HCT116 (cell line): ENCODE data around the gene TIPIN. TPM values are rescaled to one million over a fixed set of nuclear protein-coding genes. Genes with fewer than 3 reads are reported as not detected.

ENCODE experiments used
- ATAC-seq: fragments of 200-7000 bp; cut with Tn5 transposase; 2 replicates; pipeline ENCODE4 v1.9.1; 2020; ENCODE audit warnings: mild to moderate bottlenecking, moderate library complexity
- BruUV-seq: library from RNA; stranded (reverse); fragments of 400-500 nt; replicated peaks from 2 replicates; lab custom pipeline; 2021; lab: Mats Ljungman, UMichigan
- CTCF ChIA-PET: fragments of 300-600 bp; sonication (Branson Sonifier 250); formaldehyde crosslinking; loops from one replicate; lab custom pipeline; 2021; ENCODE audit warnings: antibody characterized with exemption; lab: Charles Lee
- POLR2A ChIA-PET: fragments of 300-600, 350-600 bp; sonication (Branson Sonifier 250); formaldehyde crosslinking; loops from one replicate; lab custom pipeline; 2021; ENCODE audit warnings: antibody characterized with exemption; lab: Charles Lee
- RAD21 ChIA-PET, 2 experiments: fragments of 300-600 bp; sonication (Branson Sonifier 250); formaldehyde crosslinking; loops; one replicate each; lab custom pipeline; 2023; ENCODE audit warnings: low total read pairs in 2 of 2; ENCODE audit not compliant: uncharacterized antibody in 2 of 2, unreplicated experiment in 2 of 2, low non-redundant PET in 1 of 2; lab: Charles Lee
- DNase-seq: peaks from one replicate; pipeline ENCODE4 v3.0.0-alpha.2; 2010; ENCODE audit warnings: low read depth, low spot score
- H2AFZ ChIP-seq: fragments of 200-600 bp; shearing (Covaris generic), sonication (generic); 2 replicates; pipeline ENCODE4 v1.6.1; 2017; ENCODE audit warnings: low read depth, mixed run types, mixed read lengths, antibody characterized with exemption, low read length; ENCODE audit not compliant: poor library complexity, severe bottlenecking
- H3K27ac ChIP-seq: 2 replicates; pipeline ENCODE4 v1.5.1; 2012; ENCODE audit warnings: low read depth, low read length
- H3K27me3 ChIP-seq: fragments of 200-600 bp; sonication (generic); 2 replicates; pipeline ENCODE4 v1.6.1; 2016; ENCODE audit warnings: mixed run types, low read length, mixed read lengths; ENCODE audit not compliant: insufficient read depth
- H3K36me3 ChIP-seq, 2 experiments: fragments of 200-500 bp in 1 of 2; fragments of 200-600 bp in 1 of 2; sonication (Bioruptor generic) in 1 of 2; sonication (generic) in 1 of 2; 2 replicates each; pipeline versions ENCODE4 v1.5.1 to v1.6.1; 2014 to 2016; ENCODE audit warnings: low read length in 2 of 2, inconsistent platforms in 1 of 2, mixed read lengths in 1 of 2, mixed run types in 1 of 2; ENCODE audit not compliant: insufficient read depth in 2 of 2, control insufficient read depth in 1 of 2
- H3K4me1 ChIP-seq, 2 experiments: fragments of 200-600 bp in 1 of 2; sonication (generic) in 1 of 2; 2 replicates each; pipeline versions ENCODE4 v1.5.1 to v1.6.1; 2012 to 2017; ENCODE audit warnings: low read length in 2 of 2, inconsistent platforms in 1 of 2, mild to moderate bottlenecking in 1 of 2, mixed read lengths in 1 of 2, mixed run types in 1 of 2, moderate library complexity in 1 of 2; ENCODE audit not compliant: insufficient read depth in 2 of 2, control insufficient read depth in 1 of 2
- H3K4me2 ChIP-seq: fragments of 200-600 bp; sonication (generic); 2 replicates; pipeline ENCODE4 v1.6.1; 2017; ENCODE audit warnings: mixed run types, low read length, mixed read lengths
- H3K4me3 ChIP-seq, 2 experiments: fragments of 200-600 bp in 1 of 2; sonication (generic) in 1 of 2; replicated peaks in 1 of 2; 2 replicates each; pipeline ENCODE4 v1.5.1; 2011 to 2016; ENCODE audit warnings: low read length in 2 of 2, control low read depth in 1 of 2, low read depth in 1 of 2, mild to moderate bottlenecking in 1 of 2, mixed read lengths in 1 of 2, mixed run types in 1 of 2
- H3K79me2 ChIP-seq: fragments of 200-600 bp; sonication (generic); 2 replicates; pipeline ENCODE4 v1.6.1; 2017; ENCODE audit warnings: mild to moderate bottlenecking, mixed run types, low read length, moderate library complexity, mixed read lengths; ENCODE audit not compliant: insufficient read depth
- H3K9ac ChIP-seq: fragments of 200-600 bp; sonication (generic); 2 replicates; pipeline ENCODE4 v1.6.1; 2016; ENCODE audit warnings: low read length, mixed read lengths
- H3K9me2 ChIP-seq: fragments of 200-600 bp; sonication (generic), shearing (Covaris generic); 2 replicates; pipeline ENCODE4 v1.6.1; 2017; ENCODE audit warnings: mixed run types, mild to moderate bottlenecking, moderate library complexity; ENCODE audit not compliant: insufficient read depth
- H3K9me3 ChIP-seq, 2 experiments: fragments of 200-500 bp in 1 of 2; fragments of 200-600 bp in 1 of 2; sonication (Bioruptor generic) in 1 of 2; sonication (generic) in 1 of 2; 2 replicates each; pipeline ENCODE4 v1.6.1; 2014 to 2017; ENCODE audit warnings: low read length in 2 of 2, mixed read lengths in 2 of 2, inconsistent platforms in 1 of 2, low read depth in 1 of 2, mild to moderate bottlenecking in 1 of 2, mixed run types in 1 of 2, moderate library complexity in 1 of 2; ENCODE audit not compliant: control insufficient read depth in 1 of 2, insufficient read depth in 1 of 2
- H4K20me1 ChIP-seq: fragments of 200-600 bp; sonication (generic), shearing (Covaris generic); 2 replicates; pipeline ENCODE4 v1.6.1; 2017; ENCODE audit warnings: mixed run types, mild to moderate bottlenecking, moderate library complexity; ENCODE audit not compliant: insufficient read depth
- CBX3 ChIP-seq: IDR thresholded peaks from 2 replicates; pipeline ENCODE4 v1.6.1; 2012; ENCODE audit warnings: low read depth
- CEBPB ChIP-seq: IDR thresholded peaks from 2 replicates; pipeline ENCODE4 v1.6.1; 2012; ENCODE audit warnings: low read depth
- EGR1 ChIP-seq: IDR thresholded peaks from 2 replicates; pipeline ENCODE4 v1.6.1; 2012; ENCODE audit warnings: low read depth
- EZH2phosphoT487 ChIP-seq: fragments of 200-600 bp; IDR thresholded peaks from 2 replicates; pipeline ENCODE4 v1.6.1; 2018; ENCODE audit warnings: antibody characterized with exemption, borderline replicate concordance
- JUND ChIP-seq: IDR thresholded peaks from 2 replicates; pipeline ENCODE4 v1.6.1; 2012
- POLR2A ChIP-seq: IDR thresholded peaks from 2 replicates; pipeline ENCODE4 v1.7.0; 2011; ENCODE audit warnings: borderline replicate concordance; ENCODE audit not compliant: insufficient read depth, insufficient read length; ENCODE audit errors: extremely low read depth
- POLR2AphosphoS5 ChIP-seq: IDR thresholded peaks from 2 replicates; pipeline ENCODE4 v1.6.1; 2011; ENCODE audit warnings: mild to moderate bottlenecking, low read depth, low read length, moderate library complexity
- RAD21 ChIP-seq: IDR thresholded peaks from 2 replicates; pipeline ENCODE4 v1.6.1; 2012; ENCODE audit warnings: low read depth, mild to moderate bottlenecking
- SP1 ChIP-seq: IDR thresholded peaks from 2 replicates; pipeline ENCODE4 v1.6.1; 2012; ENCODE audit warnings: low read depth
- SRF ChIP-seq: IDR thresholded peaks from 2 replicates; pipeline ENCODE4 v1.6.1; 2012; ENCODE audit warnings: low read depth
- YY1 ChIP-seq: IDR thresholded peaks from 2 replicates; pipeline ENCODE4 v1.6.1; 2011; ENCODE audit warnings: low read length, low read depth, moderate library complexity, mild to moderate bottlenecking; ENCODE audit not compliant: insufficient replicate concordance; ENCODE audit errors: extremely low read depth
- intact Hi-C: fragments of 100-400 bp; cut with micrococcal nuclease; formaldehyde crosslinking; loops from 2 replicates; pipeline ENCODE4 v1.10.0; 2022
- total RNA-seq: library from RNA; stranded (reverse); gene quantifications from one replicate; pipeline ENCODE4 v1.2.1, GENCODE V29; 2021; ENCODE audit not compliant: unreplicated experiment
- TF ChIP-seq, protein P1 (sequence below): IDR thresholded peaks from 2 replicates; pipeline ENCODE4 v1.6.1; 2012
- TF ChIP-seq, protein P2 (sequence below), 3 experiments: fragments of 200-600 bp in 1 of 3; sonication (generic) in 1 of 3; IDR thresholded peaks in 2 of 3; conservative IDR thresholded peaks in 1 of 3; 2 replicates each; pipeline ENCODE4 v1.5.1; 2012 to 2017; ENCODE audit warnings: low read depth in 2 of 3, low read length in 2 of 3, antibody characterized with exemption in 1 of 3, borderline replicate concordance in 1 of 3, control low read depth in 1 of 3, mild to moderate bottlenecking in 1 of 3, mixed read lengths in 1 of 3, mixed run types in 1 of 3, moderate library complexity in 1 of 3; ENCODE audit not compliant: insufficient read depth in 1 of 3
- TF ChIP-seq, protein P3 (sequence below): IDR thresholded peaks from 2 replicates; pipeline ENCODE4 v1.6.1; 2011; ENCODE audit warnings: mild to moderate bottlenecking, low read length, moderate library complexity; ENCODE audit not compliant: insufficient replicate concordance; ENCODE audit errors: extremely low read depth
- TF ChIP-seq, protein P4 (sequence below): IDR thresholded peaks from 2 replicates; pipeline ENCODE4 v1.6.1; 2012

The TIPIN gene
- total RNA-seq, 1 experiment from 2014 or later: 28.1 TPM

DNA sequence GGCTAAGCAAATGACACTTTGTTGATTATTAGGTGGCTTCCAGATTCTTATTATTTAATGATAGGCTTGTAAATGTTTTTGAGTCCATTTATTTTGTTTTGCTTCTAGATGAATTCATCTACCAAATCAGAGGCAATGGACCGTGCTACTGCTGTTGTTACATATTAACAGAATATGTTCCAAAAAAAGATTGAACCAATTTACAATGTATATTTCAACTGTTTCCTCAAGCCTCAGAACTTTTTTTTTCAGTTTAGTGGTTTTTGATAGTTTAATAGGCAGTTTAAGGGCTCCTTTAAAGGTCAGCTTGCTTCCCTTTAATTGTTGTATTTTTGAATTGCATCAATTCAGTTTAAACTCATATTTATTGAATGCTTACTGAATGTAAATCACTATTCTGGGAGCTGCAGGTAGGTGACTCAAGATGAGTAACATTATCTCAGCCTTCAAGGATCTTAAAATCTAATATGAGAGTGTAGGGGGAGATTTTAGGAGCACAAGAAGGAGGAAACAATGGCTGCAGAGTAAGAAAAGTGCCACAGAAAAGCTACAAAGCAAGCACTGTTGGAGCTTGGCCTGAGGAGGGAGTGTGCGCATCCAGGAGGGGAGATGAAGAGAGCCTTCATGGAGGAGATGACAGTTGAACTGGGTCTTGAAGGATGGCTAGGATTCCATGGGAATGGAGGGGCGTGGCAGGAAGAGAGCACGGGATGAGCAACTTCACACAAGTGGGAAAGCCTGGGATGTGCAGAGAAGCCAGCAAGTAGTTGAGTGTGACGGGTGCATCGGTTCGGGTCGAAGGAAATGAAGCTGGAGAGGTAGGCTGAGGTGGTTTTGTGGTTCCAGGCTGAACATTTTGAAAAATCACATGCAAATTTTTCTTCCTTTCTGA is 44.9 kb upstream of the TIPIN start:
- POLR2A ChIA-PET: no interaction called here
- TF ChIP-seq CBX3 (no peak), JUND (0 out of 2 replicates have a peak, but pooled peaks have one; percentile 12)
- Histone ChIP-seq H2AFZ (no peak overlapping the region), H3K4me3 (no peak overlapping the region), H3K4me2 (no peak overlapping the region), H4K20me1 (peaks cover 10% of the 10 kb centered on the region; the same call in 1 of the 2 replicates), H3K4me1 (peaks cover 0 to 10% of the 10 kb centered on the region in 2 experiments; a peak in 2 of 4 replicates), H3K9ac (no peak overlapping the region), H3K27me3 (no peaks in the 10 kb centered on the region), H3K79me2 (peaks cover 90% of the 10 kb centered on the region), H3K9me2 (no peaks in the 10 kb centered on the region), H3K36me3 (no peaks in the 10 kb centered on the region), H3K27ac (no peak overlapping the region), H3K9me3 (no peaks in the 10 kb centered on the region)
- RAD21 ChIA-PET: no interaction called here
- DNase-seq: no peak
- ATAC-seq: no peak
- BruUV-seq: no TSS peak
- intact Hi-C loops: no loop called here
- CTCF ChIA-PET: interaction anchor here (1.2 kb wide), 1 partner anchor 15 kb away, joined by 3 read pairs; no protein-coding TSS in a partner anchor

DNA sequence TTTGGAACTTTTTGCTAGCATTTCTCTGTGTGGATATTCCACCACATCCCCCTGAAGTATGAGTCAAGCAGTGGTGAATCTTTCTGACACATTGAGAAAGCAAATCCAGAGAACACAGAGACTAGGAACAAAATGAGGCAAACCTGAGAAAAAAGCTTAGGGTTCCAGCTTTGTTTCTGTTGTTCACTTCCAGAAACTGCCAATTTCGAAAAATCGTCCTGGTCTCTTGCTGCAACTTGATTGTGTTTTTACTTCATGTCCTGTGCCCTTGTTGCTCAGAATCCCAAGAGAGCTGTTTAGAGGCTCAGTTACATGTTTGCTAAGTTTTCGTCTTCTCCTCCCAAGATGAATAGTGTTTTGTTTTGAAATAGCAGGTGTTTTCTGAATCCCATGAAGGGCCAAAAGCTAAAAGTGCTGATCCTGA is 43.9 kb upstream of the TIPIN start:
- CTCF ChIA-PET: no interaction called here
- Histone ChIP-seq H3K27ac (no peak overlapping the region), H4K20me1 (peaks cover 10% of the 10 kb centered on the region; the same call in 1 of the 2 replicates), H3K4me3 (no peak overlapping the region), H3K36me3 (no peaks in the 10 kb centered on the region), H2AFZ (no peak overlapping the region), H3K4me1 (peaks cover 0 to 10% of the 10 kb centered on the region in 2 experiments; a peak in 2 of 4 replicates), H3K9me2 (no peaks in the 10 kb centered on the region), H3K9me3 (no peaks in the 10 kb centered on the region), H3K27me3 (no peaks in the 10 kb centered on the region), H3K9ac (no peak overlapping the region), H3K4me2 (no peak overlapping the region), H3K79me2 (peaks cover 91% of the 10 kb centered on the region)
- ATAC-seq (no peak), DNase-seq (no peak)
- intact Hi-C loops: no loop called here
- POLR2A ChIA-PET: no interaction called here
- RAD21 ChIA-PET: no interaction called here
- BruUV-seq: no TSS peak
- TF ChIP-seq RAD21 (no peak), SRF (no peak), YY1 (no peak), EZH2phosphoT487 (no peak), POLR2A (no peak), JUND (no peak), SP1 (no peak), CEBPB (no peak), CBX3 (no peak), EGR1 (no peak), POLR2AphosphoS5 (no peak)
- TF ChIP-seq, protein P1, sequence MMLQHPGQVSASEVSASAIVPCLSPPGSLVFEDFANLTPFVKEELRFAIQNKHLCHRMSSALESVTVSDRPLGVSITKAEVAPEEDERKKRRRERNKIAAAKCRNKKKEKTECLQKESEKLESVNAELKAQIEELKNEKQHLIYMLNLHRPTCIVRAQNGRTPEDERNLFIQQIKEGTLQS: no peak
- TF ChIP-seq, protein P2, sequence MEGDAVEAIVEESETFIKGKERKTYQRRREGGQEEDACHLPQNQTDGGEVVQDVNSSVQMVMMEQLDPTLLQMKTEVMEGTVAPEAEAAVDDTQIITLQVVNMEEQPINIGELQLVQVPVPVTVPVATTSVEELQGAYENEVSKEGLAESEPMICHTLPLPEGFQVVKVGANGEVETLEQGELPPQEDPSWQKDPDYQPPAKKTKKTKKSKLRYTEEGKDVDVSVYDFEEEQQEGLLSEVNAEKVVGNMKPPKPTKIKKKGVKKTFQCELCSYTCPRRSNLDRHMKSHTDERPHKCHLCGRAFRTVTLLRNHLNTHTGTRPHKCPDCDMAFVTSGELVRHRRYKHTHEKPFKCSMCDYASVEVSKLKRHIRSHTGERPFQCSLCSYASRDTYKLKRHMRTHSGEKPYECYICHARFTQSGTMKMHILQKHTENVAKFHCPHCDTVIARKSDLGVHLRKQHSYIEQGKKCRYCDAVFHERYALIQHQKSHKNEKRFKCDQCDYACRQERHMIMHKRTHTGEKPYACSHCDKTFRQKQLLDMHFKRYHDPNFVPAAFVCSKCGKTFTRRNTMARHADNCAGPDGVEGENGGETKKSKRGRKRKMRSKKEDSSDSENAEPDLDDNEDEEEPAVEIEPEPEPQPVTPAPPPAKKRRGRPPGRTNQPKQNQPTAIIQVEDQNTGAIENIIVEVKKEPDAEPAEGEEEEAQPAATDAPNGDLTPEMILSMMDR (IDR thresholded peaks at IDR 0.05 in 2 of 3, conservative IDR thresholded peaks at IDR 0.05 in 1 of 3; ENCODE audit: borderline replicate concordance in 1 of 3, insufficient read depth in 1 of 3, low read depth in 2 of 3, low read length in 2 of 3): no peak
- TF ChIP-seq, protein P3, sequence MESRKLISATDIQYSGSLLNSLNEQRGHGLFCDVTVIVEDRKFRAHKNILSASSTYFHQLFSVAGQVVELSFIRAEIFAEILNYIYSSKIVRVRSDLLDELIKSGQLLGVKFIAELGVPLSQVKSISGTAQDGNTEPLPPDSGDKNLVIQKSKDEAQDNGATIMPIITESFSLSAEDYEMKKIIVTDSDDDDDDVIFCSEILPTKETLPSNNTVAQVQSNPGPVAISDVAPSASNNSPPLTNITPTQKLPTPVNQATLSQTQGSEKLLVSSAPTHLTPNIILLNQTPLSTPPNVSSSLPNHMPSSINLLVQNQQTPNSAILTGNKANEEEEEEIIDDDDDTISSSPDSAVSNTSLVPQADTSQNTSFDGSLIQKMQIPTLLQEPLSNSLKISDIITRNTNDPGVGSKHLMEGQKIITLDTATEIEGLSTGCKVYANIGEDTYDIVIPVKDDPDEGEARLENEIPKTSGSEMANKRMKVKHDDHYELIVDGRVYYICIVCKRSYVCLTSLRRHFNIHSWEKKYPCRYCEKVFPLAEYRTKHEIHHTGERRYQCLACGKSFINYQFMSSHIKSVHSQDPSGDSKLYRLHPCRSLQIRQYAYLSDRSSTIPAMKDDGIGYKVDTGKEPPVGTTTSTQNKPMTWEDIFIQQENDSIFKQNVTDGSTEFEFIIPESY: no peak
- TF ChIP-seq, protein P4, sequence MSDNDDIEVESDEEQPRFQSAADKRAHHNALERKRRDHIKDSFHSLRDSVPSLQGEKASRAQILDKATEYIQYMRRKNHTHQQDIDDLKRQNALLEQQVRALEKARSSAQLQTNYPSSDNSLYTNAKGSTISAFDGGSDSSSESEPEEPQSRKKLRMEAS: no peak
